ENCODE results near the gene MRPL28. TPM values are rescaled to one million over a fixed set of nuclear protein-coding genes. Genes with fewer than 3 reads are reported as not detected.

The MRPL28 gene
- polyA plus RNA-seq, 3 donors, result 68.6 to 88.5 (median 88.1) TPM

GRCh38 chr16:320206-320605, 50.1 kb downstream of the MRPL28 start:
- Mint-ChIP-seq H3K4me1 (peaks cover 22% of the 10 kb centered on the region), H3K4me3 (no peak overlapping the region), H3K36me3 (peaks cover 26 to 27% of the 10 kb centered on the region in 2 donors), H3K27me3 (ENCODE audit: low read depth in 3 of 3) (peaks cover 0 to under 1% (median 0%) of the 10 kb centered on the region in 3 donors), H3K27ac (peak overlapping the region in 5 of 7 donors; percentile 1 to 37 (median 7)), H3K9me3 (no peaks in the 10 kb centered on the region)
- no peaks in the 10 kb centered on the region for H3K27me3 ChIP-seq (ENCODE audit: control insufficient read depth in 2 of 2, insufficient read depth in 2 of 2, low read length in 2 of 2)
- WGBS (ENCODE audit: insufficient coverage), result no CpG with 5 or more reads among the region's 5 CpGs
- no peak overlapping the region for H3K4me3 ChIP-seq (replicated peaks in 1 of 3; ENCODE audit: low read depth in 2 of 3, low read length in 3 of 3)
- H2AFZ ChIP-seq (ENCODE audit: insufficient read depth, low read depth, low read length, poor library complexity, severe bottlenecking), result no peak overlapping the region
- H3K36me3 ChIP-seq (replicated peaks in 1 of 2; ENCODE audit: control insufficient read depth in 1 of 2, insufficient read depth in 2 of 2, low read length in 2 of 2), result peaks cover 13 to 33% of the 10 kb centered on the region in 2 donors
- H3K4me1 ChIP-seq (ENCODE audit: control insufficient read depth in 1 of 2, insufficient read depth in 2 of 2, low read length in 2 of 2), result peaks cover 14 to 16% of the 10 kb centered on the region in 2 donors
- intact Hi-C loops (cut with micrococcal nuclease), result no loop called here
- H3K9me3 ChIP-seq (replicated peaks in 1 of 2; ENCODE audit: control insufficient read depth in 1 of 2, insufficient read depth in 1 of 2, low read length in 2 of 2), result no peaks in the 10 kb centered on the region
- H3K4me2 ChIP-seq (replicated peaks; ENCODE audit: extremely low read depth, low read length, poor library complexity, severe bottlenecking), result no peak overlapping the region
- H4K20me1 ChIP-seq (ENCODE audit: insufficient read depth, low read length), result peaks cover 74% of the 10 kb centered on the region
- DNase-seq, result no peak
- peaks cover 90% of the 10 kb centered on the region for H3K79me2 ChIP-seq (ENCODE audit: insufficient read depth, low read length)
- H3K9ac ChIP-seq (ENCODE audit: insufficient read depth, low read length, poor library complexity, severe bottlenecking), result no peak overlapping the region
- TF ChIP-seq CTCF (IDR thresholded peaks at IDR 0.05), result no peak
- H3K27ac ChIP-seq (ENCODE audit: low read depth in 1 of 2, low read length in 2 of 2), result no peak overlapping the region

DNA sequence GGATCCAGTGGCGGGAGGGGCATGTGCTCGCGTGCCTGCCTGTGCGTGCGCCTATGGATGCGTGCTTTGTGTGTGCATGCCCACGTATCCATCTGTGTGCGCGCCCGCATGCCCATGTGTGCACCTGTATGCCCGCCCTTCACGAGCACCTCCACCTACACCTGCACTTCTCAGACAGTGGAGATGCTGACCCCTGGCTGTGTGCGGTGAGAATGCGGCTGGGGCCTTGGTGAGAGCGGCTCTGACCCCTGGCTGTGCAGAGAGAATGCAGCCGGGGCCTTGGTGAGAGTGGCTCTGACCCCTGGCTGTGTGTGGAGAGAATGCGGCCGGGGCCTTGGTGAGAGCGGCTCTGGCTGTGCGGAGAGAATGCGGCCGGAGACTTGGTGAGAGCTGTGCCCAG, 51.7 kb downstream of the MRPL28 start:
- peaks cover 0 to under 1% of the 10 kb centered on the region in 2 donors for H3K4me1 ChIP-seq (ENCODE audit: control insufficient read depth in 1 of 2, insufficient read depth in 2 of 2, low read length in 2 of 2)
- H3K4me1 Mint-ChIP-seq, result peaks cover 6% of the 10 kb centered on the region

More for the DNA sequence above, 51.7 kb downstream of the MRPL28 start:
- Histone ChIP-seq H3K79me2 (ENCODE audit: insufficient read depth, low read length) (peaks cover 89% of the 10 kb centered on the region), H3K4me3 (replicated peaks in 1 of 3; ENCODE audit: low read depth in 2 of 3, low read length in 3 of 3) (no peak overlapping the region), H3K36me3 (replicated peaks in 1 of 2; ENCODE audit: control insufficient read depth in 1 of 2, insufficient read depth in 2 of 2, low read length in 2 of 2) (peaks cover 25 to 48% of the 10 kb centered on the region in 2 donors), H4K20me1 (ENCODE audit: insufficient read depth, low read length) (peaks cover 73% of the 10 kb centered on the region), H3K4me2 (replicated peaks; ENCODE audit: extremely low read depth, low read length, poor library complexity, severe bottlenecking) (no peak overlapping the region), H3K9ac (ENCODE audit: insufficient read depth, low read length, poor library complexity, severe bottlenecking) (no peak overlapping the region), H3K27me3 (ENCODE audit: control insufficient read depth in 2 of 2, insufficient read depth in 2 of 2, low read length in 2 of 2) (no peaks in the 10 kb centered on the region), H3K27ac (ENCODE audit: low read depth in 1 of 2, low read length in 2 of 2) (no peak overlapping the region), H3K9me3 (replicated peaks in 1 of 2; ENCODE audit: control insufficient read depth in 1 of 2, insufficient read depth in 1 of 2, low read length in 2 of 2) (no peaks in the 10 kb centered on the region), H2AFZ (ENCODE audit: insufficient read depth, low read depth, low read length, poor library complexity, severe bottlenecking) (no peak overlapping the region)
- intact Hi-C loops (cut with micrococcal nuclease), result no loop called here
- H3K4me3 Mint-ChIP-seq, result no peak overlapping the region
- no peaks in the 10 kb centered on the region for H3K27me3 Mint-ChIP-seq (ENCODE audit: low read depth in 3 of 3)
- no peak for DNase-seq
- TF ChIP-seq CTCF (IDR thresholded peaks at IDR 0.05), result no peak
- H3K27ac Mint-ChIP-seq, result peak overlapping the region in 1 of 7 donors; percentile 15
- H3K9me3 Mint-ChIP-seq, result no peaks in the 10 kb centered on the region
- 95% methylated on average over 21 of the region's 22 CpGs for WGBS (ENCODE audit: insufficient coverage)
- H3K36me3 Mint-ChIP-seq, result peaks cover 40 to 42% of the 10 kb centered on the region in 2 donors

All from CD14-positive monocyte (primary cell).